Frontal cortex (tissue), 4 donors: ENCODE data around the gene TEF. TPM values are rescaled to one million over a fixed set of nuclear protein-coding genes. Genes with fewer than 3 reads are reported as not detected.
A peak's percentile ranks its signal among the peaks of the same experiment; 100 is the strongest.

Experiments used
- DNase-seq, 2 donors: peaks; one replicate each; pipeline ENCODE4 v3.0.0; 2012; ENCODE audit warnings: low spot score in 2 of 2
- FAIRE-seq: peaks from 2 replicates; lab custom pipeline; 2012; peaks lifted over from hg19 to GRCh38; lab: Jason Lieb, UNC
- total RNA-seq: library from RNA; depleted of rRNA; stranded (reverse); fragments of >200 nt; gene quantifications from one replicate; pipeline ENCODE4 v1.2.3, GENCODE V29; 2014
- donor health status: control.
- donor health status: control.
- donor health status: control.

Gene TEF
- total RNA-seq, 1 donor from 2014 or later = 7.3 TPM

DNA sequence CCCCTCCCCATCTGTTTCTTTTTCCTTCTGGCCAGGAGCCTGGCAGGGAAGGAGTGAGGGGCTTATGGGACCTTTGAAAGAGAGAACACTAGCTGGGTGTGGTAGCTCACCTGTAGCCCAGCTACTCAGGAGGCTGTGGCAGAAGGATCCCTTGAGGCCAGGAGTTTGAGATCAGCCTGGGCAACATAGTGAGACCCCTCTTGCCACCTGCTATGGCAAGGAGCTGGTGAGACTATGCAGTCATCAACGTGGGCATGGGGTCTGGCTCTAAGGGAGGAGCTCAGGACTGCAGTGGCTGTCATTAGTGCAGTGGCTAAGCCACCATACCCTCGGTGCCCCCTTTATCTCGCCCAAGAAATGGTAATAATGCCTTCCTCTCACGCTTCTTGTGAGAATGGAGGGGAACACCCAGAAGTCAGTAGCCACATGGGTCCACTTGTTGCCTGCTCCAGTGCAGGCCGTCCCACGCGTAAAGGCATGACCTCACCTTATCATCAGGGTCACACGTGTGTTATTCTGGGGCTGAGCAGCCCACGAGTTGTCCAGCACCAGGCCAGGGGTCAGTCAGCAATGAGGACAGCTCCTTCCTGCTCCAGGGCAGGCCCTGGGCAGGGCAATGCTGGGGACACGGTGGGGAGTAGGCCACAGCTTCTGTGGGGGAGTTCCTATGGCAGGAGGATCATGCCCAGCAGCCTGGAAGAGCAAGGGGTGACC is 27.7 kb upstream of the TEF start:
- DNase-seq (no peak), FAIRE-seq (no peak)

DNA sequence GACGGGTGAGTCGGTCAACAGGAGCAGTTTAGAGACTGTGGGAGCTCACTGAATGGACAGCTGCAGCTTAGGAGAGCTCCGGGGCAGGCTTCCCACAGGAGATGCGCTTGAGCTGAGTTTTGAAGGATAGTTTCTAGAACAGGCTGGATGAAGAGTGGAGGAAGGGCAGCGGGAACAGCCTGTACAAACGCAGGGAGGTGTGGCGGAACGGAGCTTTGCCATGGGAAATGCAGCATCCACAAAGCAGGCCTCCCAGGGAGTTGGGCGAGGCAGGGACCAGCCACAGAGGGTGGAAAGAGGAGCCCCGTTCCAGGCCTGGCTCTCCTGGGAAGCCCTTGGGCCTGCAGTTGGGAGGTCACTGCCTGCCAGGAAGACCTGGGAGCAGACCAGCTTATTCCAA is 26.8 kb upstream of the TEF start:
- FAIRE-seq (no peak), DNase-seq (no peak)

- FAIRE-seq = no peak
Measured at GRCh38 chr22:41355895-41356294, 25.8 kb upstream of the TEF start.

GRCh38 chr22:41356430-41357028 is 25.2 kb upstream of the TEF start:
- DNase-seq = no peak

More at GRCh38 chr22:41355895-41356294, 25.8 kb upstream of the TEF start:
- DNase-seq = no peak

GRCh38 chr22:41357191-41357590 is 24.6 kb upstream of the TEF start:
- DNase-seq (no peak), FAIRE-seq (no peak)

More at GRCh38 chr22:41356430-41357028, 25.2 kb upstream of the TEF start:
- FAIRE-seq = no peak

DNA sequence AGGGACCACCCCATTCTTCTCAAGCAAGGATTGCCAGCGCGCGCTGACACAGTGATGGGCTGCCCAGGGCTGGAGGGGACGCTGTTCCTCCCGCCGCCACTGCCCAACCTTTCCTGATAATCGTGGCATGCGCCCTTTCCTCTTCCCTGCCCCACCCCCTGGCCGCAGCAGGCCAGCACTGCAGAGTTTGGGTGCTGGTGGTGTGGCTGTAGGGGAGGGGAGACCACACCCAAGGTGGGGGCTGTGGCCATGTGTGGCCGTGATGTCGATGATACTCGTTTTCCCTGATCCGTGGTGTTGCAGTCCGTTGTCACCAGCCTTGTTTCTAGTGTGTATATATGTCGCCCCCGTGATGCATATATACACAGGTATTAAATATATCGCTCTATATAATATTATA is 22.8 kb upstream of the TEF start:
- no peak for FAIRE-seq
- no peak for DNase-seq

DNA sequence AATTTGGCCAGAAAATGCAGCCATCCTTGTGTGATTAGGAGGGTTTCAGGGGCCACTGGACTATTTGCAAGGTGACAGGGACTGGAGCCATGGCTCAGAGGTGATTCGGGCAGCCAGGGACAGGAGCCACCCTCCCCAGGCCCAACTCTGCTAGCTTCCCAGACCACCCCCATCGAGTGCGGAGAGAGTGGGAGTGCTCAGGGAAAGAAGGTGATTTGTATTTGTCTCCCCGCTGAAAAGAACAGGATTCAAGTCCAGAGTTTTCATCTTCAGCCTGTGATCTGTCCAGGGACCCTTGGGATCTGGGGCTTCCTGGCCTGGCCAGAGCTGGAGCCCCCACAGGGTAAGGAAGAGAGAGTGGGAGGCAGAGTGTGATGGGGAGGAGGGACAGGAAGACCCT is 22.4 kb upstream of the TEF start:
- FAIRE-seq = no peak

DNA sequence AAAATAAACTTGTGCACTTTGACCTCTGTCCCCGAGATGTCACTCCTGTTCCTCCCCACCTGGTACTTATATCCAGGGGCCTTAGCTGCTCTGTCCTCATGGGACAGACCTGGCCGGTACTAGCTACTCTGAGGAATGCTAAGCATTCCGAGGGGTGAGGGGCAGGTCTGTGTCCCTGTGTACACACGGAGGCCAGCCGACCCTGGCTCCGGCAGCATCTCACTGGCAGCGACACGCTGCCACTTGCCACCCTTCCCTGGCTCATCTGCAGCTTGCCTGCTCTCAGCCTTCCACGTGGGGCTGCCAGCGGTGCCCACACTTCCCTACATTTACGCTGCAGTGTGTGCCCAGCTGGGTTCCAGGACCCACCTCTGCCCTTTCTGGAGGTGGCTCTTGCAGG is 21.6 kb upstream of the TEF start:
- DNase-seq = no peak
- no peak for FAIRE-seq

More for the DNA sequence above, 22.4 kb upstream of the TEF start:
- no peak for DNase-seq

- FAIRE-seq (no peak), DNase-seq (no peak)
Measured at GRCh38 chr22:41361716-41362310, 19.9 kb upstream of the TEF start.

GRCh38 chr22:41362615-41363014 is 19.1 kb upstream of the TEF start:
- FAIRE-seq (no peak), DNase-seq (no peak)

DNA sequence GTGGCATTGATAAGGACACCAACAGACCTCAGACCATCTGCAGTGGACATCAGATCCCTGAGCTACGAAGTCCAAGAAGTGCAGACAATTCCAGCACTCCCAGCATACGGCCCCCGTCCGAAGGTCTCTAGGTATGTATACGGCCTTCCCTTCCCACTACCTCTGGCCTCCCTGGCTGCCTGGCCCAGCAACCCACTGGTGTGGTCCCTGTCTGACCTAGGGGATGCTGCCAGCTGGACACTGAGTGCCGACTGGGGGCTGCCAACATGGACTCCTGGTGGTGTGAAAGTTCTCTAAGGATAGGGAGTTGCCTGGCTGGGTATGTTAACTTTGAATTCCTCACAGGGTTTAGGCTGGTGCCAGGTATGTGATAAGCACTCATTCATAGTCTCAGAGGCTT is 17.5 kb upstream of the TEF start:
- DNase-seq (no peak), FAIRE-seq (no peak)

DNA sequence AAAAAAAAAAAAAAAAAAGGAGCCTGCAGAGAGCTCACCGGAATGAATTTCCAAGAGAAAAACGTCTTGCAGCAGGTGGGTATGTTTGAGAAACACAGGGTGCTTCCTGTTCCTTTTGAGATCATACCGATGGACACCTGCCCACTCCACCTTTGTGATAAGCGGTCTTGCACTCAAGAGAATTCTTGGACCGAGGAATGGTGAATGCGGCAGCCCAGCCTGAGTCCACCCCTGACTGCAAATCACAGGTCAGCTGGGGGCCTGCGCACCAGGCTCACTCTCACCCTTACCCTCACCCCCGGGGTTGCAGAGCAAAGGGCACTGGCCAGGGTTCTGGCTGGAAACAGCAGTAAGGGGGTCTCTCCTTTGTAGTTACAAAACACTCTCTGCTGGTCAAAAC is 16.8 kb upstream of the TEF start:
- DNase-seq (no peak), FAIRE-seq (no peak)

GRCh38 chr22:41365425-41365824 is 16.3 kb upstream of the TEF start:
- no peak for DNase-seq
- no peak for FAIRE-seq

- no peak for FAIRE-seq
- DNase-seq = peak in 1 of 2 donors; percentile 20
Measured at GRCh38 chr22:41366323-41367029, 15.3 kb upstream of the TEF start.

GRCh38 chr22:41367039-41367679 is 14.6 kb upstream of the TEF start:
- FAIRE-seq = no peak
- peak; percentile 93 to 98 for DNase-seq

- peak in 1 of 2 donors; percentile 39 for DNase-seq
- no peak for FAIRE-seq
Measured at GRCh38 chr22:41367680-41368542, 13.8 kb upstream of the TEF start.

DNA sequence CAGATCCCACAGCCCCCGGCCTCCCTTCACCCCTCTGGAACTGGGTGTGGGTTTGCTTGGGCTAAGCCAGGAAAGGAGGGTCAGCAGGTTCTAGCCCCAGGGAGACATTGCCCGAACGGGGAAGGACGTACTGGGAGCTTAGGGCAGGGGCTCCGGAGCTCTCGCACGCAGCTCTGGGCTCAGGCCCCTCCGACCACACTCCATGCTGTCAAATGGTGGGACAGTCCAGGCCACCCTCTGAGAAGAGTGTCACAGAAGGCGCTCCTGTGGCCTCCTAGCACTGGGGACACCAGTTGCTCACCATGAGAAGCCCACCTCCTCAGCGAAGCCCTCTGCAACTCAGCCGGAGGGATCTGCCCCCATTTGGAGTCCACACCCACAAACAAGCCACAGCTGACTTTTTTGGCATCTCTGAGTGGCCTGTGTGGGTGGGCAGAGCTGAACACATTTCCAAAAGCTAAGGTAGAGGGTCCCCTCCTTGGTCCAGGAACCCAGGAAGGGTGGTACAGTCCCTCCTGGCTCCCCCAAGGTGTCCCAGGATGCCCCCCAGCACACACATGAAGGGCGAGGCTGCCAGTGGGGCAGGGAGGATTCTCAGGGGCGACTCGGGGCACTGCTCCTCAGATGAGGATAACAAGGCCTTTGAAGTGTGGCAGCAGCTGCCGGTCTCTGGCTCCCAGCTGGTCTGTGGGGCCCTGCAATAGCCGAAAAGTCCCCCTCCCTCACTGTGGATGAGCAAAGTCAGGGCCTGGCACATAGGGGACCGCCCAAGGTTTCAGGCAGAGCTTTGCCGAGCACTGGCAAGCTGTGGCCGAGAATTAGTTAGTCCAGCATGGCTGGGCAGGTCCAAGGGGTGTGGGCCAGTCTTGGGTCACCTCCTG is 13.0 kb upstream of the TEF start:
- FAIRE-seq = no peak
- DNase-seq = no peak

- no peak for DNase-seq
- FAIRE-seq = no peak
Measured at GRCh38 chr22:41369424-41369745, 12.4 kb upstream of the TEF start.

DNA sequence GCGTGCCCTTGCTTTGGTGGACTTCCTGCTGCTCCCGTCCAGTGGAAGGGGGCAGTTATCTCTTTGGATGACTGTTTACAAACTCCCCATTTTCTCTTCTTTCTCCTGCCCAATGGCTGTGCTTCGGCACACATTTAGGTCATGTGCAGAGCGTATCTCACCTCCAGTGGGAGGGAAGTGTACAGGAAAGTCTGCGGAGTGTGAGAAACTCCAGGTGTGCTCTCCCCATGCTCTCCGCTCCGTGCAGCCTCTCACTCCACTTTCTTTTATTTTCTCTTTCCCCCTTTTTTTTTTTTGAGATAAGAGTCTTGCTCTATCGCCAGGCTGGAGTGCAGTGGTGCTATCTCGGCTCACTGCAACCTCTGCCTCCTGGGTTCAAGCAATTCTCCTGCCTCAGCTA is 11.9 kb upstream of the TEF start:
- FAIRE-seq (no peak), DNase-seq (no peak)
